HG03558 (cell line): Measurements from ENCODE around the gene GLTPD2.

Source experiments
- ATAC-seq: cut with Tn5 transposase; IDR thresholded peaks from one replicate; pipeline ENCODE4 v1.9.1; 2021; ENCODE audit warnings: moderate number of reproducible peaks; ENCODE audit not compliant: unreplicated experiment; ENCODE audit errors: extremely low read depth

GLTPD2 gene

GRCh38 chr17:4838309-4838785 is 49.6 kb downstream of the GLTPD2 start:
- no peak for ATAC-seq

DNA sequence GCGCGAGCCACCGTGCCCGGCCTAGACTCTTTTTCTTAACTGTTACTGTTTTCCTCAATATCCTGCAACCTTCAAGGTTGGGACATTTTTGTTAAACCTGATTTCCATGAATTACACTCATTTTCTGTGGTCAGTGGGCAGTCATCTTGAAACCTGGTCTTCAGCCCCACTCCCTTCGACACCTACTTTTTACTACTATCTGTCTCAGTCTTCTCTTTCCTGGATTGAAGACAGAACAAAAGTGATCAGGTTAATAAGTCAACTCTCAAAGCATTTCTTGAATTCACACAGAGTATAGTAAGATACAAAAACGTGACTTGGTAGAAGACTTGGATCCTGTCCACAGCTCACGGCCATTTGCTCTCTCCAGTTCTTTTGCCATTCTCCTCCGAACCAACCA is 50.5 kb downstream of the GLTPD2 start:
- ATAC-seq = no peak
